Neuron (in vitro differentiated cells): Measurements from ENCODE around the gene PDCL2.
"Not testable (repeated sequence)": the region's sequence is repeated elsewhere in the genome, so short reads cannot be mapped to it uniquely, and the experiment has no call there.

Source experiments
- H2AFZ ChIP-seq: one replicate; pipeline ENCODE4 v1.6.1; 2013; ENCODE audit warnings: low read depth, mild to moderate bottlenecking, inconsistent platforms, low read length, moderate library complexity
- H3K27me3 ChIP-seq: one replicate; pipeline ENCODE4 v1.6.1; 2013; ENCODE audit warnings: low read length; ENCODE audit not compliant: insufficient read depth
- H3K36me3 ChIP-seq: one replicate; pipeline ENCODE4 v1.6.1; 2013; ENCODE audit warnings: low read length; ENCODE audit not compliant: insufficient read depth
- H3K4me1 ChIP-seq: one replicate; pipeline ENCODE4 v1.6.1; 2013; ENCODE audit warnings: low read length; ENCODE audit not compliant: insufficient read depth
- H3K4me3 ChIP-seq: 2 replicates; pipeline ENCODE4 v1.5.1; 2013; ENCODE audit warnings: mild to moderate bottlenecking, low read length, moderate library complexity
- H3K9me3 ChIP-seq: one replicate; pipeline ENCODE4 v1.6.1; 2013; ENCODE audit warnings: low read length

PDCL2 gene

DNA sequence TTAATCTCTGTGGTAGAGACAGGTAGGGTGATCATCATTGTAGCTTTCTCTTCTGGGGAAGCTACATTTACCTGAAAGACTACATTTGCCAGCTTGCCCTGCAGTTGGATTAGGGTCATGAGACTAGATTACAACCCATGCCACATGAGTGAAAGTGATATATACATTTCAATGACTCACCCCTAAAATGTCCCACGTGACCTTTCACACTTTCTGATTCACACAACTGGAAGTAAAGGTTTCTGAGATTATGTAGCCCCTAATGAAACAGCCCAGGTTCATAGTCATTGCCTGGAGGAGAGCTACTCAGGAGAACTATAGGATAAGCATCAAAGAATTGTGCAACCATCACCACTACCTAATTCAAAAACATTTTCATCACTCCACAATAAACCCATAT lies 17.8 kb downstream of the PDCL2 start:
- Histone ChIP-seq H2AFZ (no peak overlapping the region), H3K27me3 (no peaks in the 10 kb centered on the region), H3K4me3 (no peak overlapping the region), H3K9me3 (no peaks in the 10 kb centered on the region), H3K36me3 (no peaks in the 10 kb centered on the region), H3K4me1 (no peaks in the 10 kb centered on the region)

DNA sequence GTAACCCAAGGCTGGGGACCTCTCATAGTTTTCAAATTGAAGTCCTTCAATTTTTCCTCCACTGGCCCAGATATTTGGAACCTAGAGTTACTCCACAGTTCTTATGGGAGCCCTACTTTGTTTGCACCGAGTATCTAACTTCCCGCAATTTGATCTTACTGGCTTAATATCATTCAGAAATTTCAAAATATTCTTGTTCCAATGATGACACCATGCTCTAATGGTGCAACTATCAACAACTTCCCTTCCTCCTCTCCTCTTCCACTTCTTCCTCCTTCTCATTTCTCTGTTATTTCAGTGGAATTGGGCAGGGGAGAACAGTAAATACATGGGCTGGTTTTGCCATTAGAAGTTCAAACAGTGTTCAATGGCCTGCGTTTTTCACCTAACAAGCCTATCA lies 20.2 kb downstream of the PDCL2 start:
- Histone ChIP-seq H3K9me3 (no peaks in the 10 kb centered on the region), H3K4me3 (no peak overlapping the region), H3K4me1 (no peaks in the 10 kb centered on the region), H3K27me3 (no peaks in the 10 kb centered on the region), H2AFZ (no peak overlapping the region), H3K36me3 (no peaks in the 10 kb centered on the region)

DNA sequence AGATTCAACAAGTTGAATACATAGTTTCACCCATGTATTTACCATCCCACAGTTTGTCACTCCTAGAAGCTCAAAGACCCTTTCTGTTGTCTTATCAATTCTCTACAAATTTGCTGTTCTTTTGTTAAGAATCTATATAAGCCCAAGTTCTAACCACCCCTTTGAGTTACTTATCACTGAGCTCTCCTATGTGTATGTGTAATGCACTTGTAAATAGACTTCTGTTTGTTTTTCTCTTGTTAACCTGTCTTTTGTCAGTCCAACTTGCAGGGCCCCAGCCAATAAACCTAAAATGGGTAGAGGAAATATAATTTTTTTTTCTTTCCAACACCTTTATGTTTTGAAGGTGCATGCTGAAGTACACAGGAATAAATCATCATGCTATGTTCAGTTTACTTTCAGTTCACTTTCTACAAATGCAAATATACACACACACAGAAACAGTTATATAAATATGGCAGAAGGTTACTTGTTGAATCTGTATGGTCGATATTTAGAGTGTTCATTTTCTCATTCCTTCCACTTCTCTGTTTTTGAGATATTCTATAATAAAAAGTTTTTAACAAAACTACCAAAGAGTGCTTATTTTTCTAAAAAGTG lies 23.0 kb downstream of the PDCL2 start:
- Histone ChIP-seq H3K4me1 (no peaks in the 10 kb centered on the region), H3K9me3 (no peaks in the 10 kb centered on the region), H3K36me3 (no peaks in the 10 kb centered on the region), H3K4me3 (no peak overlapping the region), H3K27me3 (no peaks in the 10 kb centered on the region), H2AFZ (no peak overlapping the region)

DNA sequence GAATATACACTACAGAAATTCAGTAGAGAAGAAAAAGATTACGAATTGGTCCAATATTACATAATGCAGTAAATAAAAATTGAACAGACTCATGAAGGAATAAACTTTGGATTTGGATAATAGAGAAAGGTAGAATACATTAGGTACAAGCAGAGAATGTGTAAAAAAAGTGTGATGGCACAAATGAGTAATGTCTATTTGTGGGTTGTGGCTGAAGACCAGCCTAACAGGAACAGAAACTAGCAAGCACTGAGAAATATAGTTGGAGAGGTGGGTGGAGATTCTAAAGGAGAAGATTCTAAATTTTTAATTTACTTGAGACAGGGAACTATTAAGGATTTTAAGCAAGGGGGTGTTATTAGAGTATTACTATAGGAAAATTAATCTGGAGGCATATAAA lies 30.2 kb downstream of the PDCL2 start:
- Histone ChIP-seq H3K9me3 (no peaks in the 10 kb centered on the region), H3K4me1 (no peaks in the 10 kb centered on the region), H3K4me3 (no peak overlapping the region), H3K36me3 (no peaks in the 10 kb centered on the region), H2AFZ (no peak overlapping the region), H3K27me3 (no peaks in the 10 kb centered on the region)

DNA sequence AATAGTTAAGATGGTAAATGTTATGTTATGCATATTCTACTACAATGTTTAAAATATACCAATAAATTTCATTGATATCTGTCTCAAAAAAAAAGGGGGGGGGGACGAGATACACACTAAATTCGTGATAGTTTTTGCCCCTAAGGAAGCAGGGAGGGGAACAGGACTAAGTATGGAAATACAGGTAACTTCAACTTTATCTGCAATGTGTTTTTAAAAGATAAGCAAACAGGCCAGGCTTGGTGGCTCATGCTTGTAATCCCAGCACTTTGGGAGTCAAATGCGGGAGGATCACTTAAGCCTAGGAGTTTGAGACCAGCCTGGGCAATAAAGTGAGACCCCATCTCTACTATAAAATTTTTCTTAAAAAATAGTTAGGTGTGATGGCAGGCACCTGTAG lies 31.9 kb downstream of the PDCL2 start:
- Histone ChIP-seq H3K4me1 (no peaks in the 10 kb centered on the region), H3K36me3 (no peaks in the 10 kb centered on the region), H3K4me3 (no peak overlapping the region), H3K27me3 (no peaks in the 10 kb centered on the region), H2AFZ (no peak overlapping the region), H3K9me3 (no peaks in the 10 kb centered on the region)

DNA sequence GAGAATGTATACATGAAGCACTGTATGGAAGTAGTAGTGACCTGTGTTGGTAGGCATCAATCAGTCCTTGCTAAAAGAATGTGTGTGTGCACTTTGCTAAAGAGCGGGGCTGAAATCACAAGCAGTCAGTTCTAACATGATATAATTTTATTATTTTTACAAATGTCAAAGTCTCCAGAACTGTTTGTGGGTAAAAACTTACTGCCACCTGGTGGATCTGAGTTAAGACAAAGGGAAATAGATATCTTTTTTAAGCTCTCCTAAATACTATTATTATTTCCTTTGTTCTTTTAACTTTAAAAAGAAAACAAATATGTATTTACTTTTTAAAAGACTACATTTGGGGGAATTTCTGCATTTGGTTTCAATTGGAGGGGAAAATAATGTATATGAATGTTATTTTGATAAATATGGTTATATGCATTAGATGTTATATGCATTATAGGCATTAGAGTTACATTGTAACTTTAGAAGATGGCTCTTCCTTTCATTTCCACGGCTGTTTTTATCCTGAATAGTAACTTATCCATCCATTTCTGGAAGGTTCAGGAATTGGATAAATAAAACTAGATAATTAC lies 37.5 kb downstream of the PDCL2 start:
- no peak overlapping the region for H2AFZ ChIP-seq
- no peaks in the 10 kb centered on the region for H3K4me1 ChIP-seq
- H3K27me3 ChIP-seq = no peaks in the 10 kb centered on the region
- no peaks in the 10 kb centered on the region for H3K9me3 ChIP-seq
- H3K36me3 ChIP-seq = no peaks in the 10 kb centered on the region
- no peak overlapping the region for H3K4me3 ChIP-seq

DNA sequence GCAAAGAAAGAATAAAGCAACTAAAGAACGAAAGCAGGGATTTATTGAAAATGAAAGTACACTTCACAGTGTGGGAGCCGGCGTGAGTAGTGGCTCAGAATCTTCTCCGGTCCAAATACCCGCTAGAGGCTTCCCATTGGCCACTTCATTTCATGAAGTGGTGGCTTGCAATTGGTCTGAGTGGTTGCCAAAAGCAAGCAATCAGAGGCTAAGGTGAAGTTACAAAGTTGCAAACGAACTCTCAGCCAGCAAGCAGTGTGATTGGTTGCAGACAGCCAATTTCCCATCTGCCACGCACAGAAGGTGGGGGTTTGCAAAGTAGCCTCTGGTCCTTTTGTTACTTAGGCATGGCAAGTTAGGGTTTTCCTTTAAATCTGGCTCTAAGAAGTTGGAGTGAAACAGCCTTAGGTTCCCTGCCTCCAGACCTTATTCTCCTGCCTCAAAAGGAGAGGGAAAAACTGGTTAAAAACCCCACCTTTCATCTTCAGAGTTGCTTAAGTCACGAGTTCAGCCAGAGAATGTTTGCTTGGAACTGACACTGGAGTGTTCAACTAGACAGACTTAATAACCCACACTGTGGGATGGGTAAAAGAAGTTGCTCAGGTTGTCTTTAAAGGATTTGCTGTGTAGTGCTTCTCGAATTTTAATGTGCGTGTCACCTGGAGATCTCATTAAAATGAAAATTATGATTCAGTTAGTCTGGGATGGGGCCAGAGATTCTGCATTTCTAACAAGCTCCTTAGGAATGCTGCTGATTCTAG lies 38.4 kb downstream of the PDCL2 start:
- no peaks in the 10 kb centered on the region for H3K9me3 ChIP-seq
- no peaks in the 10 kb centered on the region for H3K4me1 ChIP-seq
- no peak overlapping the region for H2AFZ ChIP-seq
- H3K36me3 ChIP-seq = no peaks in the 10 kb centered on the region
- H3K27me3 ChIP-seq = no peaks in the 10 kb centered on the region
- H3K4me3 ChIP-seq = no peak overlapping the region

DNA sequence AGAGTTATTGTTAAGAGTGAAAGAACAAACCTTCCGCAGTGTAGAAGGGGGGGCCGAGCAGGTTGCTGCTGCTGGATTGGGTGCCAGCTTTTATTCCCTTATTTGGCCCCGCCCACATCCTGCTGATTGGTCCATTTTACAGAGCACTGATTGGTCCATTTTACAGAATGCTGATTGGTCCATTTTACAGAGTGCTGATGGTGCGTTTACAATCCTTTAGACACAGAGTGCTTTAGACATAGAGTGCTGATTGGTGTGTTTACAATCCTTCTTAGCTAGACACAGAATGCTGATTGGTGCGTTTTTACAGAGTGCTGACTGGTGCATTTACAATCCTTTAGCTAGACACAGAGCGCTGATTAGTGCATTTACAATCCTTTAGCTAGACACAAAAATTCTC lies 40.1 kb downstream of the PDCL2 start:
- not testable (repeated sequence) for H3K9me3 ChIP-seq, H3K4me3 ChIP-seq, H2AFZ ChIP-seq, H3K27me3 ChIP-seq, H3K4me1 ChIP-seq, H3K36me3 ChIP-seq

DNA sequence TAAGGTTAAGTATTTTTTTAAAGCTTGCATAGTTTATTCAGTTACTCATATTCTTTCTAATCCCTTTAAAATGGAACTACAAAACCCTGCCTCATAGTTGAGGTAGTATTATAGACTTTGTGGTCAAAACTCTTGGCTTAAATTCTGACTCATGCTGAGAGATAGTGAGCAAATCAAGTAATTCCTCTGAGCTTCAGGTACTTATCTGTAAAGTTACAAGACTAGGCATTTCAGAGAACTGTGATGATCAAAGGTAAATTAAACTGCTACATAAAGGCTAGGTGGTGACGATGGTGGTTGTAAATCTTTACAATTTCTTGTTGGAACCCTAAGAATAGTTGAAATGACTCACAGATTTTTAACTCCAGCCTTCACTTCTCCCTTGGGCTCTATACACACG lies 42.2 kb downstream of the PDCL2 start:
- Histone ChIP-seq H3K4me3 (no peak overlapping the region), H3K36me3 (no peaks in the 10 kb centered on the region), H3K4me1 (peaks cover 6% of the 10 kb centered on the region), H3K27me3 (no peaks in the 10 kb centered on the region), H2AFZ (no peak overlapping the region), H3K9me3 (no peaks in the 10 kb centered on the region)

DNA sequence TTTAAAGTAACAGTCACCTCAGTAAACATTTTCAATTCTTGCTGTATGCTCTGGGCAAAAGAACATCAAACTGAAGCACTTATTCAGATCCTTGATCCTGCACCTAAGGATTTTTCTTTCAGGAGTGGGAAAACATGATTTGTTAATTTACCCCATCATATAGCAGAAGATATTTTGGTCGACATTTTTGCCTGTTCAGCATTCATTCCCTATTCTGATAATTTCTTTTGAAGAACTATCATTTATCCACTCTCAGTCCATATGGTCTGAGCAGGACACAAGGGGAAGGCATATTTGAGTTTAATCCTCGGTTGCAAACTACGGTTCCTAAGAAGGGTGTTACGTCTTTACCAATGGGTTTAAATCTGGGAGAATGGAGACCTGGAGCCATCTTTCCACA lies 44.1 kb downstream of the PDCL2 start:
- no peaks in the 10 kb centered on the region for H3K9me3 ChIP-seq
- peak overlapping the region; percentile 73 for H3K4me3 ChIP-seq
- H2AFZ ChIP-seq = peak overlapping the region; percentile 59

DNA sequence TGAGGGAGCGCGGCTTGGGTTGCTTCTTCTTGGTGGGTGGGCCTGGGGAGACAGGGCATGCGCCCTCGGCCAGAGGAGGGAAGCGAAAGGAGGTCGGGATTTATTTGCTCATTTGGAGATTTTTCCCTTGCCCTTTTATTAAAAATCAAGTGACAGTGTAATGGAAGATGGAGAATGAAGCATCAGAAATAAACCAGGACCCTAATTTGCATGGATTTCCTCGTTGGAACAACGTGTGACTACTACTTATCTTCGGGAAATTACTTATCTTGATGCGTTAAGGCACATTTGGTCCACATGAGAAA lies 44.6 kb downstream of the PDCL2 start:
- peak overlapping the region; percentile 59 for H2AFZ ChIP-seq
- peaks cover 18% of the 10 kb centered on the region for H3K4me1 ChIP-seq
- no peaks in the 10 kb centered on the region for H3K9me3 ChIP-seq
- H3K36me3 ChIP-seq = no peaks in the 10 kb centered on the region
- peak overlapping the region; percentile 73 for H3K4me3 ChIP-seq
- H3K27me3 ChIP-seq = no peaks in the 10 kb centered on the region

More for the DNA sequence above, 44.1 kb downstream of the PDCL2 start:
- H3K36me3 ChIP-seq = no peaks in the 10 kb centered on the region
- no peaks in the 10 kb centered on the region for H3K27me3 ChIP-seq
- peaks cover 18% of the 10 kb centered on the region for H3K4me1 ChIP-seq

DNA sequence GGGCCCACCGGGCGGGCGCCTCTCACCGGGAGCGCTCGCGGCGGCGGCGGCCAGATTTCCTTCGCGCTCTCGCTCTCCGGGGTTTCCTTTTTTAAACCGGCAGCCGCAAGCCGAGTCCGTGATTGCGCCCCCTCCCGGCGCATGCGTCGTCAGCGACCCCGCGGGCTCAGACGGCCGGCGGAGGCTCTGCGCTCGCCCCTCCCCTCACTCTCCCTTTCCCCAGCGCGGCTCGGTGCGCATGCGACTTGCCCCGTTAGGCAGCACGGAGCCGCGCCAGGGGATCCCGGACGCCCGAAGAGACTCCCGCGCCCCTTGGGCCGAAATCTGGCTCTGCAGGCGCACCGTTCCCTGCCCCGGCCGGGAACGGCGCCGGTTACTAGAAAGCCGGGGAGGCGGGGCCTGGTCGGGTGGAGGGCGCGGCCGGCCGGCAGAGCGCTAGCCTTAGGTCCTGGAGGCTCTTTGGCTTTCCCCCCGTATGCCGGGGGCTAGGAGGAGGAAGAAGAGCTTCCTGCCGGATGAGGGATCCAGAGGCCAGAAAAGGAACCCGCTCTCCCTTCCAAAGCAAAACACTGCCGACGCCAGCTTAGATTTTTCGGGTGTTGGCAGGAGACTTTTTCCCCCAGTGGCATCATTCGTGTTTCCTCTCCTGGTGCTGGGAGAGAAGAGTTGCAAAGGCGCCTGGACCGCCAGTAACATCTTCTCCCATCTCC lies 45.1 kb downstream of the PDCL2 start, which contains the start of gene CLOCK:
Gene CLOCK, minus strand, starts transcription at position 154 of the 710 bp plus-strand sequence. CDS start 64,124 bp downstream, outside the sequence.
- no peaks in the 10 kb centered on the region for H3K36me3 ChIP-seq
- H3K4me3 ChIP-seq = peak within 1 kb of the TSS; percentile 73
- no peaks in the 10 kb centered on the region for H3K27me3 ChIP-seq
- H2AFZ ChIP-seq = peak within 1 kb of the TSS; percentile 78
- peaks cover 18% of the 10 kb centered on the region for H3K4me1 ChIP-seq
- no peaks in the 10 kb centered on the region for H3K9me3 ChIP-seq

DNA sequence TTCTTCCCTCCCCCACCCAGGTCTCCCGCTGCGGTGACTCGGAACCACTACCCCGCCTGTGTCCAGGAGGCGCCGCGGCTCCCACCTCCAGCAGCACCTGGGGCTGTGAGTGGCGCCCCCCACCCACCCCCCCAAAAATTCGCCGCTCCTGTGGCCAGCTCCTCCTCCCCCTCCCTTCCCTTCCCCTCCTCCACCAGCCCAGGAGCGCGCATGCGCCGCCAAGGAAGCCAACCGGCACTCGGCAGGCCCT lies 45.6 kb downstream of the PDCL2 start:
- peaks cover 18% of the 10 kb centered on the region for H3K4me1 ChIP-seq
- H3K4me3 ChIP-seq = peak overlapping the region; percentile 73
- H3K36me3 ChIP-seq = no peaks in the 10 kb centered on the region
- H3K27me3 ChIP-seq = no peaks in the 10 kb centered on the region
- peak overlapping the region; percentile 59 for H2AFZ ChIP-seq
- H3K9me3 ChIP-seq = no peaks in the 10 kb centered on the region
